ENCODE data around the gene CTBP1. TPM values are rescaled to one million over a fixed set of nuclear protein-coding genes. Genes with fewer than 3 reads are reported as not detected.

Gene CTBP1
- polyA plus RNA-seq, 1 donor from 2014 or later, result 325 TPM

- no peaks in the 10 kb centered on the region for H3K9me2 ChIP-seq (ENCODE audit: insufficient read depth, low read length)
- no peaks in the 10 kb centered on the region for H3K36me3 ChIP-seq (ENCODE audit: insufficient read depth, low read length)
- H3K9ac ChIP-seq (ENCODE audit: low read length), result no peak overlapping the region
- no peak overlapping the region for H2AFZ ChIP-seq (ENCODE audit: low read depth, low read length)
- H3K9me3 ChIP-seq (ENCODE audit: low read length), result no peaks in the 10 kb centered on the region
- TF ChIP-seq CTCF (IDR thresholded peaks at IDR 0.05; ENCODE audit: poor library complexity, severe bottlenecking) (no peak), REST (IDR thresholded peaks at IDR 0.05; ENCODE audit: borderline replicate concordance) (no peak), EP300 (conservative IDR thresholded peaks at IDR 0.05; ENCODE audit: poor library complexity, severe bottlenecking) (no peak), EZH2 (IDR thresholded peaks at IDR 0.05; ENCODE audit: borderline replicate concordance, insufficient read depth, low read length, poor library complexity, severe bottlenecking) (no peak), MXI1 (conservative IDR thresholded peaks at IDR 0.05; ENCODE audit: poor library complexity, severe bottlenecking) (no peak), RAD21 (conservative IDR thresholded peaks at IDR 0.05) (no peak), SMC3 (conservative IDR thresholded peaks at IDR 0.05; ENCODE audit: poor library complexity) (no peak)
- H3K4me3 ChIP-seq (ENCODE audit: low read length), result peak overlapping the region; percentile 96
- H3K4me2 ChIP-seq (ENCODE audit: low read length), result no peak overlapping the region
- H3K79me2 ChIP-seq (replicated peaks; ENCODE audit: insufficient read depth, low read length), result peaks cover 51% of the 10 kb centered on the region
- no peaks in the 10 kb centered on the region for H3F3A ChIP-seq (ENCODE audit: insufficient read depth, low read length, poor library complexity, severe bottlenecking)
- H4K20me1 ChIP-seq (ENCODE audit: insufficient read depth), result no peaks in the 10 kb centered on the region
- H3K27ac ChIP-seq (ENCODE audit: low read length), result no peak overlapping the region
- H3K27me3 ChIP-seq (ENCODE audit: insufficient read depth, low read depth, low read length), result no peaks in the 10 kb centered on the region
These were observed 43.2 kb upstream of the CTBP1 start for GRCh38 chr4:1291996-1292702.

- no peaks in the 10 kb centered on the region for H4K20me1 ChIP-seq (ENCODE audit: insufficient read depth)
- TF ChIP-seq TAF1 (IDR thresholded peaks at IDR 0.05; ENCODE audit: low read depth) (no peak), POLR2AphosphoS5 (IDR thresholded peaks at IDR 0.05) (no peak), REST (IDR thresholded peaks at IDR 0.05; ENCODE audit: borderline replicate concordance) (no peak), EZH2 (IDR thresholded peaks at IDR 0.05; ENCODE audit: borderline replicate concordance, insufficient read depth, low read length, poor library complexity, severe bottlenecking) (no peak), MXI1 (conservative IDR thresholded peaks at IDR 0.05; ENCODE audit: poor library complexity, severe bottlenecking) (no peak), RAD21 (conservative IDR thresholded peaks at IDR 0.05) (no peak), CTCF (IDR thresholded peaks at IDR 0.05; ENCODE audit: poor library complexity, severe bottlenecking) (no peak), SMC3 (conservative IDR thresholded peaks at IDR 0.05; ENCODE audit: poor library complexity) (no peak), EP300 (conservative IDR thresholded peaks at IDR 0.05; ENCODE audit: poor library complexity, severe bottlenecking) (no peak)
- no peaks in the 10 kb centered on the region for H3K27me3 ChIP-seq (ENCODE audit: insufficient read depth, low read depth, low read length)
- peak overlapping the region; percentile 96 for H3K4me3 ChIP-seq (ENCODE audit: low read length)
- H2AFZ ChIP-seq (ENCODE audit: low read depth, low read length), result no peak overlapping the region
- no peaks in the 10 kb centered on the region for H3K36me3 ChIP-seq (ENCODE audit: insufficient read depth, low read length)
- peak overlapping the region; percentile 67 for H3K4me2 ChIP-seq (ENCODE audit: low read length)
- H3K9ac ChIP-seq (ENCODE audit: low read length), result peak overlapping the region; percentile 85
- H3K27ac ChIP-seq (ENCODE audit: low read length), result peak overlapping the region; percentile 53
- H3K79me2 ChIP-seq (replicated peaks; ENCODE audit: insufficient read depth, low read length), result peaks cover 46% of the 10 kb centered on the region
- H3K9me3 ChIP-seq (ENCODE audit: low read length), result no peaks in the 10 kb centered on the region
- H3F3A ChIP-seq (ENCODE audit: insufficient read depth, low read length, poor library complexity, severe bottlenecking), result no peaks in the 10 kb centered on the region
- no peaks in the 10 kb centered on the region for H3K9me2 ChIP-seq (ENCODE audit: insufficient read depth, low read length)
These were observed 42.2 kb upstream of the CTBP1 start for GRCh38 chr4:1291091-1291490.
